IPS DF 6.9 (cell line): ENCODE measurements around the gene DNM3.

Experiments
- DNase-seq: peaks from one replicate; pipeline ENCODE4 v3.0.0-alpha.2; 2013; ENCODE audit warnings: low read depth, low spot score
- H3K27ac ChIP-seq: one replicate; pipeline ENCODE4 v1.5.1; 2013; ENCODE audit warnings: low read length, control low read depth
- H3K27me3 ChIP-seq: 2 replicates; pipeline ENCODE4 v1.6.1; 2013; ENCODE audit warnings: mild to moderate bottlenecking, low read length; ENCODE audit not compliant: control insufficient read depth, insufficient read depth
- H3K36me3 ChIP-seq: 2 replicates; pipeline ENCODE4 v1.6.1; 2013; ENCODE audit warnings: low read length; ENCODE audit not compliant: control insufficient read depth, insufficient read depth
- H3K4me1 ChIP-seq: 2 replicates; pipeline ENCODE4 v1.6.1; 2013; ENCODE audit warnings: low read length; ENCODE audit not compliant: control insufficient read depth, insufficient read depth
- H3K4me3 ChIP-seq: 2 replicates; pipeline ENCODE4 v1.5.1; 2013; ENCODE audit warnings: mild to moderate bottlenecking, low read length
- H3K9me3 ChIP-seq: 2 replicates; pipeline ENCODE4 v1.6.1; 2013; ENCODE audit warnings: low read length, inconsistent platforms; ENCODE audit not compliant: control insufficient read depth, insufficient read depth
- WGBS: extraction: QIAGEN DNeasy Blood & Tissue Kit; methylation state at CpG from one replicate; pipeline ENCODE4 v1.1.7; 2013; ENCODE audit warnings: mixed read lengths, missing lambda C conversion rate; ENCODE audit not compliant: insufficient read length, insufficient coverage; 5-methylcytosine and 5-hydroxymethylcytosine counted together

Gene DNM3

GRCh38 chr1:171816300-171816901, 24.9 kb upstream of the DNM3 start:
- H3K4me3 ChIP-seq, result no peak overlapping the region
- H3K9me3 ChIP-seq, result no peaks in the 10 kb centered on the region
- peaks cover 3% of the 10 kb centered on the region for H3K4me1 ChIP-seq
- H3K27ac ChIP-seq, result no peak overlapping the region
- DNase-seq, result no peak
- no CpG with 5 or more reads among the region's 3 CpGs for WGBS
- H3K27me3 ChIP-seq, result no peaks in the 10 kb centered on the region
- no peaks in the 10 kb centered on the region for H3K36me3 ChIP-seq

GRCh38 chr1:171817511-171818265, 23.6 kb upstream of the DNM3 start:
- no peak for DNase-seq
- Histone ChIP-seq H3K27ac (no peak overlapping the region), H3K27me3 (no peaks in the 10 kb centered on the region), H3K36me3 (no peaks in the 10 kb centered on the region), H3K4me1 (peaks cover 3% of the 10 kb centered on the region), H3K4me3 (no peak overlapping the region), H3K9me3 (no peaks in the 10 kb centered on the region)
- WGBS, result no CpG with 5 or more reads among the region's 3 CpGs

- Histone ChIP-seq H3K27ac (no peak overlapping the region), H3K27me3 (no peaks in the 10 kb centered on the region), H3K36me3 (no peaks in the 10 kb centered on the region), H3K9me3 (no peaks in the 10 kb centered on the region), H3K4me3 (no peak overlapping the region), H3K4me1 (peaks cover 3% of the 10 kb centered on the region)
- DNase-seq, result no peak
- WGBS, result no CpG with 5 or more reads among the region's 2 CpGs
Measured at GRCh38 chr1:171819946-171820345, 21.4 kb upstream of the DNM3 start.

GRCh38 chr1:171826973-171827372, 14.3 kb upstream of the DNM3 start:
- WGBS, result no CpG with 5 or more reads among the region's 1 CpG
- H3K27me3 ChIP-seq, result no peaks in the 10 kb centered on the region
- H3K27ac ChIP-seq, result no peak overlapping the region
- no peak overlapping the region for H3K4me3 ChIP-seq
- H3K4me1 ChIP-seq, result no peaks in the 10 kb centered on the region
- no peaks in the 10 kb centered on the region for H3K36me3 ChIP-seq
- no peaks in the 10 kb centered on the region for H3K9me3 ChIP-seq
- DNase-seq, result no peak

- H3K4me1 ChIP-seq, result no peaks in the 10 kb centered on the region
- H3K9me3 ChIP-seq, result no peaks in the 10 kb centered on the region
- H3K4me3 ChIP-seq, result no peak overlapping the region
- H3K36me3 ChIP-seq, result no peaks in the 10 kb centered on the region
- 100% methylated on average over 2 of the region's 11 CpGs for WGBS
- no peaks in the 10 kb centered on the region for H3K27me3 ChIP-seq
- H3K27ac ChIP-seq, result no peak overlapping the region
- no peak for DNase-seq
Measured at GRCh38 chr1:171828794-171829193, 12.5 kb upstream of the DNM3 start.

- H3K27ac ChIP-seq, result no peak overlapping the region
- H3K4me1 ChIP-seq, result no peaks in the 10 kb centered on the region
- no CpG with 5 or more reads among the region's 4 CpGs for WGBS
- H3K36me3 ChIP-seq, result no peaks in the 10 kb centered on the region
- no peaks in the 10 kb centered on the region for H3K9me3 ChIP-seq
- H3K27me3 ChIP-seq, result no peaks in the 10 kb centered on the region
- no peak for DNase-seq
- H3K4me3 ChIP-seq, result no peak overlapping the region
Measured at GRCh38 chr1:171833091-171833825, 8.0 kb upstream of the DNM3 start.

- DNase-seq, result no peak
- Histone ChIP-seq H3K4me1 (no peaks in the 10 kb centered on the region), H3K27ac (no peak overlapping the region), H3K9me3 (no peaks in the 10 kb centered on the region), H3K36me3 (no peaks in the 10 kb centered on the region), H3K4me3 (no peak overlapping the region), H3K27me3 (no peaks in the 10 kb centered on the region)
- no CpG with 5 or more reads among the region's 2 CpGs for WGBS
Measured at GRCh38 chr1:171834821-171835220, 6.5 kb upstream of the DNM3 start.

GRCh38 chr1:171835891-171836290, 5.4 kb upstream of the DNM3 start:
- DNase-seq, result no peak
- Histone ChIP-seq H3K27ac (no peak overlapping the region), H3K27me3 (no peaks in the 10 kb centered on the region)

GRCh38 chr1:171841931-171842761, 848 bp downstream of the DNM3 start:
- Histone ChIP-seq H3K9me3 (no peaks in the 10 kb centered on the region), H3K4me1 (0 out of 2 replicates have a peak, but pooled peaks cover 1% of the 10 kb centered on the region), H3K27ac (no peak overlapping the region), H3K36me3 (no peaks in the 10 kb centered on the region), H3K27me3 (no peaks in the 10 kb centered on the region), H3K4me3 (peak overlapping the region; percentile 76; the same call in 1 of the 2 replicates)
- no CpG with 5 or more reads among the region's 40 CpGs for WGBS
- no peak for DNase-seq

More at GRCh38 chr1:171835891-171836290, 5.4 kb upstream of the DNM3 start:
- Histone ChIP-seq H3K36me3 (no peaks in the 10 kb centered on the region), H3K9me3 (no peaks in the 10 kb centered on the region), H3K4me3 (no peak overlapping the region), H3K4me1 (no peaks in the 10 kb centered on the region)

- WGBS, result 100% methylated on average over 1 of the region's 2 CpGs
Measured at GRCh38 chr1:171844381-171844780, 3.1 kb downstream of the DNM3 start.

More at GRCh38 chr1:171844381-171844780, 3.1 kb downstream of the DNM3 start:
- no peaks in the 10 kb centered on the region for H3K27me3 ChIP-seq
- no peaks in the 10 kb centered on the region for H3K9me3 ChIP-seq
- H3K4me3 ChIP-seq, result no peak overlapping the region
- 0 out of 2 replicates have a peak, but pooled peaks cover 1% of the 10 kb centered on the region for H3K4me1 ChIP-seq
- no peaks in the 10 kb centered on the region for H3K36me3 ChIP-seq
- no peak overlapping the region for H3K27ac ChIP-seq
- DNase-seq, result no peak
